NCI-H2081 (cell line): ENCODE data around the gene IQSEC3.
"Not testable (repeated sequence)": the region's sequence is repeated elsewhere in the genome, so short reads cannot be mapped to it uniquely, and the experiment has no call there.

Source experiments
- DNase-seq, 2 experiments: peaks; one replicate each; lab custom pipeline; 2025; lab: John Stamatoyannopoulos, UW

Gene IQSEC3

GRCh38 chr12:66428-66781 is at the start of gene IQSEC3:
Gene IQSEC3 (plus strand): TSS chr12:66767. CDS start chr12:66883, 116 bp downstream.
- DNase-seq: not testable (repeated sequence)

GRCh38 chr12:17370-18340 is 48.9 kb upstream of the IQSEC3 start:
- DNase-seq: not testable (repeated sequence)

- DNase-seq: not testable (repeated sequence)
These were observed 47.6 kb upstream of the IQSEC3 start for GRCh38 chr12:18821-19567.

GRCh38 chr12:19906-20305 is 46.7 kb upstream of the IQSEC3 start:
- not testable (repeated sequence) for DNase-seq

GRCh38 chr12:20757-21156 is 45.8 kb upstream of the IQSEC3 start:
- DNase-seq: no peak

- no peak for DNase-seq
These were observed 45.0 kb upstream of the IQSEC3 start for GRCh38 chr12:21301-22189.

GRCh38 chr12:22190-22529 is 44.4 kb upstream of the IQSEC3 start:
- no peak for DNase-seq

- DNase-seq: no peak
These were observed 43.9 kb upstream of the IQSEC3 start for GRCh38 chr12:22530-23201.

GRCh38 chr12:27904-28303 is 38.7 kb upstream of the IQSEC3 start:
- not testable (repeated sequence) for DNase-seq

GRCh38 chr12:38775-39174 is 27.8 kb upstream of the IQSEC3 start:
- DNase-seq: not testable (repeated sequence)

- DNase-seq: not testable (repeated sequence)
These were observed 26.9 kb upstream of the IQSEC3 start for GRCh38 chr12:39555-40265.

GRCh38 chr12:44352-44751 is 22.2 kb upstream of the IQSEC3 start:
- DNase-seq: not testable (repeated sequence)

GRCh38 chr12:45235-45990 is 21.2 kb upstream of the IQSEC3 start:
- DNase-seq: not testable (repeated sequence)

GRCh38 chr12:45991-46358 is 20.6 kb upstream of the IQSEC3 start:
- not testable (repeated sequence) for DNase-seq

- DNase-seq: not testable (repeated sequence)
These were observed 20.0 kb upstream of the IQSEC3 start for GRCh38 chr12:46542-46941.

- not testable (repeated sequence) for DNase-seq
These were observed 18.8 kb upstream of the IQSEC3 start for GRCh38 chr12:47699-48226.

- not testable (repeated sequence) for DNase-seq
These were observed 17.4 kb upstream of the IQSEC3 start for GRCh38 chr12:49149-49548.

- DNase-seq: not testable (repeated sequence)
These were observed 15.5 kb upstream of the IQSEC3 start for GRCh38 chr12:51087-51486.

GRCh38 chr12:51962-52361 is 14.6 kb upstream of the IQSEC3 start:
- not testable (repeated sequence) for DNase-seq
